IMR-90 (cell line): ENCODE data around the gene MAGI2. TPM values are rescaled to one million over a fixed set of nuclear protein-coding genes. Genes with fewer than 3 reads are reported as not detected.

Experiments used
- ATAC-seq: fragments of 200-7000 bp; cut with Tn5 transposase; 2 replicates; pipeline ENCODE4 v1.9.1; 2020; ENCODE audit warnings: low read depth, mild to moderate bottlenecking, moderate library complexity
- BruUV-seq: library from RNA; stranded (reverse); fragments of 400-500 nt; replicated peaks from 2 replicates; lab custom pipeline; 2021; lab: Mats Ljungman, UMichigan
- CTCF ChIA-PET: fragments of 300-600 bp; formaldehyde crosslinking; extraction: SDS; loops from one replicate; lab custom pipeline; 2021; ENCODE audit warnings: antibody characterized with exemption; lab: Yijun Ruan, JAX
- POLR2A ChIA-PET: fragments of 300-600 bp; sonication (Branson Sonifier 250); formaldehyde crosslinking; loops from one replicate; lab custom pipeline; 2022; ENCODE audit warnings: antibody characterized with exemption; ENCODE audit not compliant: unreplicated experiment; lab: Charles Lee
- DNase-seq: peaks from one replicate; pipeline ENCODE4 v3.0.0; 2013
- H2AFZ ChIP-seq: replicated peaks from 2 replicates; pipeline ENCODE3; 2013; ENCODE audit warnings: low read length, mild to moderate bottlenecking; ENCODE audit not compliant: poor library complexity
- H2AK5ac ChIP-seq: 2 replicates; pipeline ENCODE4 v1.6.1; 2013; ENCODE audit warnings: low read depth, low read length, inconsistent platforms
- H2AK9ac ChIP-seq: replicated peaks from 2 replicates; pipeline ENCODE3; 2013; ENCODE audit warnings: mild to moderate bottlenecking, low read depth, low read length, moderate library complexity; ENCODE audit not compliant: poor library complexity
- H2BK120ac ChIP-seq: 2 replicates; pipeline ENCODE4 v1.6.1; 2013; ENCODE audit warnings: low read depth, low read length, inconsistent platforms
- H2BK15ac ChIP-seq: 3 replicates; pipeline ENCODE4 v1.6.1; 2013; ENCODE audit warnings: low read depth, low read length, inconsistent platforms
- H2BK20ac ChIP-seq: 2 replicates; pipeline ENCODE4 v1.6.1; 2013; ENCODE audit warnings: low read depth, mild to moderate bottlenecking, inconsistent platforms, low read length, moderate library complexity
- H2BK5ac ChIP-seq: 2 replicates; pipeline ENCODE4 v1.6.1; 2013; ENCODE audit warnings: mild to moderate bottlenecking, low read depth, low read length, inconsistent platforms; ENCODE audit not compliant: poor library complexity, severe bottlenecking
- H3K14ac ChIP-seq: replicated peaks from 2 replicates; pipeline ENCODE4 v1.6.1; 2013; ENCODE audit warnings: low read depth, low read length, inconsistent platforms
- H3K18ac ChIP-seq: 2 replicates; pipeline ENCODE4 v1.6.1; 2013; ENCODE audit warnings: low read depth, low read length, control low read depth
- H3K23ac ChIP-seq: 2 replicates; pipeline ENCODE4 v1.6.1; 2013; ENCODE audit warnings: low read depth, low read length, inconsistent platforms
- H3K27ac ChIP-seq: 2 replicates; pipeline ENCODE4 v1.5.1; 2013; ENCODE audit warnings: mild to moderate bottlenecking, control low read depth, low read length; ENCODE audit not compliant: insufficient read depth
- H3K27me3 ChIP-seq: 2 replicates; pipeline ENCODE4 v1.6.1; 2013; ENCODE audit warnings: low read length; ENCODE audit not compliant: control insufficient read depth, insufficient read depth
- H3K36me3 ChIP-seq: 2 replicates; pipeline ENCODE4 v1.6.1; 2013; ENCODE audit warnings: low read length, mixed read lengths; ENCODE audit not compliant: control insufficient read depth, insufficient read depth
- H3K4ac ChIP-seq: 2 replicates; pipeline ENCODE4 v1.6.1; 2013; ENCODE audit warnings: low read depth, low read length, inconsistent platforms
- H3K4me1 ChIP-seq: 2 replicates; pipeline ENCODE4 v1.6.1; 2013; ENCODE audit warnings: low read length, mixed read lengths; ENCODE audit not compliant: control insufficient read depth, insufficient read depth
- H3K4me2 ChIP-seq: 2 replicates; pipeline ENCODE4 v1.6.1; 2013; ENCODE audit warnings: low read depth, mild to moderate bottlenecking, control low read depth, low read length, moderate library complexity
- H3K4me3 ChIP-seq: 2 replicates; pipeline ENCODE4 v1.5.1; 2013; ENCODE audit warnings: low read depth, mild to moderate bottlenecking, control low read depth, low read length, moderate library complexity; ENCODE audit not compliant: insufficient read depth
- H3K56ac ChIP-seq: 2 replicates; pipeline ENCODE4 v1.6.1; 2013; ENCODE audit warnings: low read length, inconsistent platforms; ENCODE audit not compliant: insufficient read depth; ENCODE audit errors: extremely low read depth
- H3K79me1 ChIP-seq, 2 experiments: 2 replicates each; pipeline ENCODE4 v1.6.1; 2013; ENCODE audit warnings: low read length in 2 of 2, inconsistent platforms in 1 of 2, low read depth in 1 of 2
- H3K9ac ChIP-seq: 2 replicates; pipeline ENCODE4 v1.6.1; 2013; ENCODE audit warnings: low read depth, low read length, control low read depth
- H3K9me1 ChIP-seq: 2 replicates; pipeline ENCODE4 v1.6.1; 2013; ENCODE audit warnings: low read length, inconsistent platforms; ENCODE audit not compliant: insufficient read depth
- H3K9me3 ChIP-seq: 2 replicates; pipeline ENCODE4 v1.6.1; 2013; ENCODE audit warnings: low read length; ENCODE audit not compliant: control insufficient read depth, insufficient read depth
- H4K20me1 ChIP-seq: 2 replicates; pipeline ENCODE4 v1.6.1; 2013; ENCODE audit warnings: low read length, inconsistent platforms; ENCODE audit not compliant: insufficient read depth
- H4K5ac ChIP-seq: 2 replicates; pipeline ENCODE4 v1.6.1; 2013; ENCODE audit warnings: mild to moderate bottlenecking, low read depth, low read length, control low read depth
- H4K8ac ChIP-seq, 2 experiments: 2 replicates each; pipeline ENCODE4 v1.6.1; 2013; ENCODE audit warnings: low read depth in 2 of 2, low read length in 2 of 2, control low read depth in 1 of 2, inconsistent platforms in 1 of 2
- H4K91ac ChIP-seq: 2 replicates; pipeline ENCODE4 v1.6.1; 2013; ENCODE audit warnings: low read depth, low read length, inconsistent platforms; ENCODE audit not compliant: insufficient read depth
- BHLHE40 ChIP-seq: fragments of 150-350 bp; IDR thresholded peaks from 2 replicates; pipeline ENCODE4 v1.6.1; 2016; ENCODE audit warnings: mild to moderate bottlenecking, low read depth, low read length
- CEBPB ChIP-seq: IDR thresholded peaks from 2 replicates; pipeline ENCODE4 v1.6.1; 2012; ENCODE audit warnings: low read depth, low read length, improper control_type of control experiment
- RFX5 ChIP-seq: IDR thresholded peaks from 2 replicates; pipeline ENCODE4 v1.8.0; 2012; ENCODE audit warnings: low read depth, mild to moderate bottlenecking, low read length, moderate library complexity
- WGBS, 2 experiments: methylation state at CpG; one replicate each; pipeline versions ENCODE4 v1.1.5 to v1.1.7; 2013; ENCODE audit warnings: missing lambda C conversion rate in 2 of 2; ENCODE audit not compliant: insufficient read length in 1 of 2; ENCODE audit errors: extremely low coverage in 2 of 2; 5-methylcytosine and 5-hydroxymethylcytosine counted together
- dilution Hi-C: fragments of 300-500 bp; cut with HindIII; formaldehyde crosslinking; loops from one replicate; pipeline ENCODE4 v1.14.3; 2018; ENCODE audit warnings: low sequenced_read_pairs; ENCODE audit not compliant: unreplicated experiment
- in situ Hi-C: fragments of 300-500 bp; cut with MboI; formaldehyde crosslinking; loops from 3 replicates; pipeline ENCODE4 v1.14.3; 2019; ENCODE audit warnings: low sequenced_read_pairs, inconsistent platforms, mixed read lengths
- intact Hi-C: fragments of 100-400 bp; cut with micrococcal nuclease; formaldehyde crosslinking; loops from 2 replicates; pipeline ENCODE4 v1.10.0; 2022
- polyA plus RNA-seq, 3 experiments: library from polyadenylated mRNA; depleted of rRNA; stranded (reverse); fragments of >200 nt; gene quantifications; 2 replicates each; pipeline ENCODE4 v1.2.3, GENCODE V29; 2012; ENCODE audit warnings: low replicate concordance in 1 of 3
- total RNA-seq: library from RNA; depleted of rRNA; stranded (reverse); fragments of >200 nt; gene quantifications from 2 replicates; pipeline ENCODE4 v1.2.3, GENCODE V29; 2012
- TF ChIP-seq, protein P1 (sequence below): fragments of 150-350 bp; IDR thresholded peaks from 2 replicates; pipeline ENCODE4 v1.6.1; 2017; ENCODE audit warnings: mild to moderate bottlenecking, antibody characterized with exemption, low read length, low read depth

Gene MAGI2
- total and polyA plus RNA-seq, 2 of the 4 experiments (the other 2 are of a cell fraction): 2.5 to 17.9 TPM

DNA sequence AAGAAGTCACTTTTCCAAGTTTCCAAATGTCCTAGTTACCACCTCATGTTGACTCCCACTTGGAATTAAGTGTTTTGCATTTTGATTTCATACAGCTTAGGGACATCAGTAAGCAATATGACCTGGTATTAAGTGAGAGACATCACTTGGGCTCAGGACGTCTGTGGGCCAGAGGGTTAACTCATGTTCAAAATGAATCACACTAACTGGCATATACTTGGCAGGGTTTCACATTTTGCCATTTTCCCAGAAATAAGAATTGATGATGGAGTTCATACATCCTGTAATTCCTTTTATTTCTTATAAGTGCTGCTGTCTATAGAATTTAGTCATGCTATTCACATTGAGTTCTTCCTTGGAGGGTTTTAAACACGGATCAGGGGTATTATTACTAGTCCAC lies 1138.3 kb downstream of the MAGI2 start:
- no peak overlapping the region for H2BK5ac ChIP-seq
- no peak overlapping the region for H2AK9ac ChIP-seq
- no CpG with 5 or more reads among the region's 2 CpGs for WGBS, 2 experiments
- no peak overlapping the region for H4K91ac ChIP-seq
- no peak for ATAC-seq
- H2BK20ac ChIP-seq: no peak overlapping the region
- H3K36me3 ChIP-seq: no peaks in the 10 kb centered on the region
- no peaks in the 10 kb centered on the region for H3K79me1 ChIP-seq
- no TSS peak for BruUV-seq
- no peaks in the 10 kb centered on the region for H4K20me1 ChIP-seq
- ChIA-PET POLR2A (no interaction called here), CTCF (interaction anchor here (0.7 kb wide), 1 partner anchor 12 kb away, joined by 3 read pairs; no protein-coding TSS in a partner anchor)
- no peak overlapping the region for H2BK15ac ChIP-seq
- H2AK5ac ChIP-seq: no peak overlapping the region
- H3K18ac ChIP-seq: no peak overlapping the region
- no peak overlapping the region for H3K27ac ChIP-seq
- no peak overlapping the region for H2AFZ ChIP-seq
- H3K56ac ChIP-seq: no peak overlapping the region
- in situ Hi-C loops: no loop called here
- dilution Hi-C loops: no loop called here
- no peaks in the 10 kb centered on the region for H3K9me3 ChIP-seq
- no peak overlapping the region for H3K4me2 ChIP-seq
- DNase-seq: no peak
- no peak overlapping the region for H3K23ac ChIP-seq
- no peak overlapping the region for H2BK120ac ChIP-seq
- no peak overlapping the region for H4K5ac ChIP-seq
- intact Hi-C loops: no loop called here
- no peak overlapping the region for H4K8ac ChIP-seq
- no peaks in the 10 kb centered on the region for H3K27me3 ChIP-seq
- no peak overlapping the region for H3K14ac ChIP-seq
- H3K4ac ChIP-seq: no peak overlapping the region
- H3K9ac ChIP-seq: no peak overlapping the region
- no peaks in the 10 kb centered on the region for H3K9me1 ChIP-seq
- TF ChIP-seq, protein P1, sequence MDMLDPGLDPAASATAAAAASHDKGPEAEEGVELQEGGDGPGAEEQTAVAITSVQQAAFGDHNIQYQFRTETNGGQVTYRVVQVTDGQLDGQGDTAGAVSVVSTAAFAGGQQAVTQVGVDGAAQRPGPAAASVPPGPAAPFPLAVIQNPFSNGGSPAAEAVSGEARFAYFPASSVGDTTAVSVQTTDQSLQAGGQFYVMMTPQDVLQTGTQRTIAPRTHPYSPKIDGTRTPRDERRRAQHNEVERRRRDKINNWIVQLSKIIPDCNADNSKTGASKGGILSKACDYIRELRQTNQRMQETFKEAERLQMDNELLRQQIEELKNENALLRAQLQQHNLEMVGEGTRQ: no peak
- TF ChIP-seq CEBPB: no peak
- TF ChIP-seq RFX5: no peak
- TF ChIP-seq BHLHE40: no peak
- H3K4me3 ChIP-seq: no peak overlapping the region
- no peaks in the 10 kb centered on the region for H3K4me1 ChIP-seq
